Activated naive CD8-positive, alpha-beta T cell (primary cell): ENCODE results near the gene MEA1.

Source experiments
- H3K27ac Mint-ChIP-seq: one replicate; pipeline ENCODE4 v1.8.0; 2021; ENCODE audit warnings: mixed read lengths
- H3K27me3 Mint-ChIP-seq: one replicate; pipeline ENCODE4 v1.8.0; 2021; ENCODE audit warnings: mixed read lengths
- H3K36me3 Mint-ChIP-seq: one replicate; pipeline ENCODE4 v1.8.0; 2021; ENCODE audit warnings: mixed read lengths
- H3K4me1 Mint-ChIP-seq: one replicate; pipeline ENCODE4 v1.8.0; 2021; ENCODE audit warnings: low read depth, mixed read lengths
- H3K4me3 Mint-ChIP-seq: one replicate; pipeline ENCODE4 v1.8.0; 2021; ENCODE audit warnings: mild to moderate bottlenecking, mixed read lengths
- H3K9me3 Mint-ChIP-seq: one replicate; pipeline ENCODE4 v1.8.0; 2021; ENCODE audit warnings: low read depth, mixed read lengths

MEA1 gene

DNA sequence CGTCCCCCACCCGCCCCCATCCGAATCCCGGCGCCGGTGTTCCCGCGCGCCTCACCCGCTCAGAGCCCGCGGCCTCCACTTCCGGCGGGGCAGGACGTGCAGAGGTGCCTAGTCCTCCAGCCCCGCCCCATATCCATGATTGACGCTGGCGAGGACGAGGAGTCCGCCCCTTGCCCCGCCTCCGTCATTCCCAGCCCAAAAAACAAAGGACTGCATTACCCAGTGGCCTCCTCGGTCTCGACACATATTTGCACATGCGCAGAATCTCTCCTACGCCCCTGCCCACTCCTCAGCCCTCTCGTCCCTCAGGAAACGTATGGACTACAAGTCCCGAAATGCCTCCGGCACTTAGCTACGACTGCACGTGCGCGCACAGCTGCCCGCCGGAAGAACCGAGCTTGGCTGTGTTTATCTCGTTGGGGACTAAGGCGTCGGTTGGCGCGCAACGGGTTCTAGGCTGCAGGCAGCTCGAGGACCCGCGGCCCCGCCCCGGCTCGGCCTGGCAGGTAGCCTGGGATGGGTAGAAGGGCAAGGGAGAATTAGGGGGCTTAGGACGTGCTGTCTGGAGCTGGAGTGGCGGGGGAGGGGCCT is at the start of gene MEA1, which contains the start of gene KLHDC3:
TSS of gene MEA1 (minus strand) at position 104 of the 591 bp plus-strand sequence. CDS start 133 bp downstream, outside the sequence.
TSS of gene KLHDC3 (plus strand) at position 407 of the 591 bp plus-strand sequence. CDS start 2,944 bp downstream, outside the sequence.
- peak within 1 kb of the TSS; percentile 89 for H3K27ac Mint-ChIP-seq
- peaks cover under 1% of the 10 kb centered on the region for H3K36me3 Mint-ChIP-seq
- no peaks in the 10 kb centered on the region for H3K27me3 Mint-ChIP-seq
- H3K4me1 Mint-ChIP-seq, result peaks cover 51% of the 10 kb centered on the region
- H3K9me3 Mint-ChIP-seq, result no peaks in the 10 kb centered on the region
- peak within 1 kb of the TSS; percentile 92 for H3K4me3 Mint-ChIP-seq

DNA sequence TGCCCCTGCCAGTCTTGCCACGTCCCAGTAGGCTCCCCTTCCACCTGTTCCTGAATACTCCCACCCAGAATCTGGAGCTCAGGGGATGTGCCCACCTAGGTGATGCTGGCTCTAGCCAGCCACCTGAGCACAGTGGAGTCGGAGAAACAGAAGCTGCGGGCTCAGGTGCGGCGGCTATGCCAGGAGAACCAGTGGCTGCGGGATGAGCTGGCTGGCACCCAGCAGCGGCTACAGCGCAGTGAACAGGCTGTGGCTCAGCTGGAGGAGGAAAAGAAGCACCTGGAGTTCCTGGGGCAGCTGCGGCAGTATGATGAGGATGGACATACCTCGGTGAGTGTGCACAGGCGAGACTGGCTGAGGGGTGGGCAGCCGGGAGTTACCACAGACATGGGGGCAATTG is 49.1 kb upstream of the MEA1 start:
- no peak overlapping the region for H3K4me3 Mint-ChIP-seq

DNA sequence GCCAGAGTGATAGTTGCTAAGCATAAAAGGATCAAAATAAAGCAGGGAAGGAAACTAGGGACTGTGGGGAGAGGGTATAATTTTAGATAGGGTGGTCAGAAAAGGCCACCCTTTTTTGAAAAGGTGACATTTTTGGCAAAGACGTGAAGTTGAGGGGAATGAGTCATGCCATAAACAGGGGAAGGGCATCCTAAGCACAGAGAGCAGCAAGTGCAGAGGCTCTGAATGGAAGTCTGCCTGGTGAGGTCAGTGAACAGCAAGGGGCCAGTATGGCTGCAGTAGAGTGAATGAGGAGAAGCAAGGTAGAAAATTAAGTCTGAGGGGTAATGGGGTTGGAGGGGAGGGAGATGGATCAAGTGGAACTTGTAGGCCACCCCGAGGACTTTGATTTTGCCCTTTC is 48.1 kb upstream of the MEA1 start:
- Mint-ChIP-seq H3K9me3 (no peaks in the 10 kb centered on the region), H3K4me1 (peaks cover 36% of the 10 kb centered on the region), H3K27me3 (no peaks in the 10 kb centered on the region), H3K27ac (no peak overlapping the region), H3K4me3 (peak overlapping the region; percentile 22), H3K36me3 (peaks cover 11% of the 10 kb centered on the region)

More for the DNA sequence above, 49.1 kb upstream of the MEA1 start:
- H3K27me3 Mint-ChIP-seq, result no peaks in the 10 kb centered on the region
- H3K36me3 Mint-ChIP-seq, result peaks cover 11% of the 10 kb centered on the region
- no peak overlapping the region for H3K27ac Mint-ChIP-seq
- H3K9me3 Mint-ChIP-seq, result no peaks in the 10 kb centered on the region
- peaks cover 33% of the 10 kb centered on the region for H3K4me1 Mint-ChIP-seq

DNA sequence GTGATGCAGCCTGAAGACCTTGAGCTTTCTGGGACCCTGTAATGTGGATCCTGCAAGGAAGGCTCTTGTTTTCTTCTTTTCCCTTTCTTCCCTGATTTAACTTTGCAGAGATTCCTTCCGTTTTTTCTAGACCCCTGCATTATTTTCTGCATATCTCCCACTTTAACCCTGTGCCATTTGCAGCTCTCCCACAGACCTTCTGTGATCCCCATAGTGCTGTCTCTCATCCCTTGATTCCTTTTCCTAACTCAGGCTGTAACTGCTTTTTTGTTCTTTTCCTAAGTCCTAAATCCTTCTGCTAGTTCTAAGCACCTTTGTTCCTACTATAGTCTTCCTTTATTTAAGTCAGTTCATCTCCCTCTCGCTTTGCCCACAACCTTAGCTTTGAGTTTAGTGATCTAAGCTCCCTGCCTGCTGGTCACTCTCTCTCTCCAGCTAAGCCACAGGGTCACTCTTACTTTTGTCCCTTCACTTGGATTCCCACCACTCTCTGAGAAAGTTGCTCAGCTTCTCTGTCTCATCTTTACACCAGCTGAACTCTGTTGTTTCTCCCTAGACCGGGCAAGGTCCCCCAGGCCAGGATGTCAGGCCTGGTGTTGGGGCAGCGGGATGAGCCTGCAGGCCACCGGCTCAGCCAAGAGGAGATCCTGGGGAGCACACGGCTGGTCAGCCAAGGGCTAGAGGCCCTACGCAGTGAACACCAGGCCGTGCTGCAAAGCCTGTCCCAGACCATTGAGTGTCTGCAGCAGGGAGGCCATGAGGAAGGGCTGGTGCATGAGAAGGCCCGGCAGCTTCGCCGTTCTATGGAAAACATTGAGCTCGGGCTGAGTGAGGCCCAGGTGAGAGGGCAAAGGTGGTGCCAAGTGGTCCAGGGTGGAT is 47.2 kb upstream of the MEA1 start:
- H3K9me3 Mint-ChIP-seq, result no peaks in the 10 kb centered on the region
- H3K36me3 Mint-ChIP-seq, result peaks cover 11% of the 10 kb centered on the region
- peak overlapping the region; percentile 97 for H3K4me3 Mint-ChIP-seq
- peaks cover 40% of the 10 kb centered on the region for H3K4me1 Mint-ChIP-seq
- H3K27ac Mint-ChIP-seq, result peak overlapping the region; percentile 80
- no peaks in the 10 kb centered on the region for H3K27me3 Mint-ChIP-seq

DNA sequence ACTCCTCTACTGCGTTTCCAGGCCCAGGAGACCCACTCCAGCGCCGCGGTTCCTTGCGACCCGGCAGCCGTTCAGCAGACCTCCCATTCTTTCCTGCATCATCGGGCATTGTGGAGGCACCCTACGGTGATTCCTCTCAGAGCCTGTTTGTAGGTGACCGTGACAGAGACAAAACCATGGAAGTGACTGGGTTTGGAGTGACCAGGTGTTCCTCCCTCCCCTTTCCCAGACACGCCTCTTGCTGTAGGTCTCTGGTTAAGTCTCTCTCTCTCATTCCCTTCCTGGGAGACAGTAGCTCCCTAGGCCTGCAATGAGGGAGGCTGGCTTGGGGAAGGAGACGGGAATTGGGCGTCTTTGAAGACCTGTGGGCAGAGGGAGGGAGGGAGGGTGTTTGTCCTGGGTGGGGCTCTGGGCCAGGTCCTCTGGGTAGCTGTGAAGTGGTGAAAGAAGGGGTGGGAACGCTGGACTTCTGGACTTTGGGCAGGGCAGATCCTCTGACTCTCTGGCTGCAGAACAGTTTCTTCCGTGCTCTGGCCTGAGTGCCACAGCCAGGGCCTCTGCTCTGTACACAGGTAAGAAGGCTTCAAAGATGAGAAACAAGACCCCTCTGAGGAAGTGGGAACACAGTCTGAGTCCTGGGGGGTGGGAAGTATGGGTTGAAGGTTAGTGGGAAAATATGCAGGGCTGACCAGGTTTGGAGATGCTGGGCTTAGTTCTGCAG is 46.4 kb upstream of the MEA1 start:
- Mint-ChIP-seq H3K4me1 (peaks cover 41% of the 10 kb centered on the region), H3K9me3 (no peaks in the 10 kb centered on the region), H3K27me3 (no peaks in the 10 kb centered on the region), H3K27ac (peak overlapping the region; percentile 99), H3K36me3 (peaks cover 11% of the 10 kb centered on the region), H3K4me3 (peak overlapping the region; percentile 97)

DNA sequence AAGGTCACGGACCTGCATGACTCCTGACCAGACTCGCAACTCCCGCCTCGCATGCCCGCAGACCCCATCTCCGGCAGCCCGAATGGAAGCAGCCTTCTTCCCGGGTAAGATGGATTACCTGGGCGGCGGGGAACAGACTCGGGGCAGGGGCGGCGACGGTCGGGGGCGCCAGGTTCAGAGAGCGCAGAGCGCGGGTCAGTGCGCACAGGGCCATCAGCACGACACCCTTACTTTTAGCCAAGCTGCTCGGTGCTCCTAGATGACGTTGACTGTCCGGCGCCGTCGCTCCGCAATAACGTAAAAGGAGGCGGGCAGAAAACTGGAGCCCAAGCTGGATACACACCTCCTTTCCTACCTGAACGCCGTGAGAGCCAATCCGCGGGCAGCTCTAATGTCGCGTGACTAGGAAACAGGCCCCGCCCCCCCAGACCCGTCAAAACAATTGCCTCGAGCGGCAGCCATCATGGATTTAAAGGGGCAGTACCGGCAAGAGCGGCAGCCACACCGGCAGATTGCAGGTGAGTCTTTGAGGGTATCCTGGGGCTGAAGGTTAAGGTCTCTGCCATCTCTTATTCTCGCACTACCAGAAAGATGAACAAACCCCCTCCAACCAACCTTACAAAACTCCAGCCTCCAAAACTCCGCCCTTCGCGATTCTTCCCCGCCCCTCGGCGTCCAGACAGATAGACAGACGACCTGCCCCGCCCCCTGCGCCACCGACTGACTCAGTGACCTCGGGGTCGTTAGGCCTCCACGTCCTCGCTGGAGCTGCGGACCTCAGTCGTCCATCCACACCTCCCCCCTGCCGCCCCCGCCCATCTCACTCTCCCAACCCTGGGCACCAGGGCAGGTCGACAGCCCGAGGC is 45.7 kb upstream of the MEA1 start, which contains the start of the genes KLC4 and MRPL2:
TSS of gene KLC4 (plus strand) at position 464 of the 866 bp plus-strand sequence. CDS start 1,705 bp downstream, outside the sequence.
TSS of gene MRPL2 (minus strand) at position 267 of the 866 bp plus-strand sequence. CDS start at position 214, 53 bp downstream.
- Mint-ChIP-seq H3K27me3 (no peaks in the 10 kb centered on the region), H3K9me3 (no peaks in the 10 kb centered on the region), H3K36me3 (peaks cover 6% of the 10 kb centered on the region), H3K4me1 (peaks cover 43% of the 10 kb centered on the region), H3K27ac (peak within 1 kb of the TSS; percentile 99), H3K4me3 (peak within 1 kb of the TSS; percentile 97)

DNA sequence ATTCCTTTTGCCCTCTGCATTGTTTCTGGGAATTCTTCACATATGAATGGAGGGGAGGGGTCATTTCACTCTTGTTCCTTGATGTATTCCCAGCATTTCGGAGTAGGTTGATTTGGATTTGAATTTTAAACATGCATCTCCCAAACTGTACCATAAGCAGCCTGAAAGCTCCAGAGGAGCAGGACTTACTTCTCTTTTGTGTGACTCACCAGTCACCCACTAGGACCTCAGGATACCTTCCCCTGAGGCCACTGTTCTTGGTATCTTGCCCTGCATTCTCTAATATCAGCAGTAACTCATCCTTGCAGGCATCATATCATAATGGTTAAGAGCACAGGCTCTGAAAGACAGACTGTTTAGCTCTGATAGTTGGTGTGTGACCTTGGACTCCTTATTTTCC is 44.8 kb upstream of the MEA1 start:
- peak overlapping the region; percentile 99 for H3K27ac Mint-ChIP-seq
- peak overlapping the region; percentile 97 for H3K4me3 Mint-ChIP-seq
- no peaks in the 10 kb centered on the region for H3K27me3 Mint-ChIP-seq
- H3K4me1 Mint-ChIP-seq, result peaks cover 49% of the 10 kb centered on the region
- H3K9me3 Mint-ChIP-seq, result no peaks in the 10 kb centered on the region
- H3K36me3 Mint-ChIP-seq, result peaks cover 2% of the 10 kb centered on the region

DNA sequence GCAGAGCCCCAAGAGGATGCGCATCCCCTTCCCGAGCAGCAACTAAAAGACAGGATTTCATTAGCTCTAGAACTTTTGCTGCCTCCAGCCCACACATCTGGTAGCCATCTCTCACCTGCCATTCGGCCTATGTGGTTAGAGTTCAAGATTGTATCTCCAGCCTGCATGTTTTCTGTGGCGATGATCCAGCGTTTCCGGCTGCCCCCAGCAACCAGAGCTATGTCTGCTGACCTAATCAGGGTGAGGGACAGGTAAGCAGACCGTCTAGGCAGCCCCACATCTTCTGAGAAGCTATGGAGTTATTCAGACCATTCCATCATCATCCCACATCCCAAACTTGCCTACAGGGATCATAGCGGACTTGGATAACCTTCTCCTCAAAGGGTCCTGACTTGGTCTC is 42.2 kb upstream of the MEA1 start:
- no peaks in the 10 kb centered on the region for H3K9me3 Mint-ChIP-seq
- H3K4me3 Mint-ChIP-seq, result peak overlapping the region; percentile 52
- H3K27me3 Mint-ChIP-seq, result no peaks in the 10 kb centered on the region
- peaks cover 57% of the 10 kb centered on the region for H3K4me1 Mint-ChIP-seq
- H3K36me3 Mint-ChIP-seq, result peaks cover 2% of the 10 kb centered on the region
- no peak overlapping the region for H3K27ac Mint-ChIP-seq

DNA sequence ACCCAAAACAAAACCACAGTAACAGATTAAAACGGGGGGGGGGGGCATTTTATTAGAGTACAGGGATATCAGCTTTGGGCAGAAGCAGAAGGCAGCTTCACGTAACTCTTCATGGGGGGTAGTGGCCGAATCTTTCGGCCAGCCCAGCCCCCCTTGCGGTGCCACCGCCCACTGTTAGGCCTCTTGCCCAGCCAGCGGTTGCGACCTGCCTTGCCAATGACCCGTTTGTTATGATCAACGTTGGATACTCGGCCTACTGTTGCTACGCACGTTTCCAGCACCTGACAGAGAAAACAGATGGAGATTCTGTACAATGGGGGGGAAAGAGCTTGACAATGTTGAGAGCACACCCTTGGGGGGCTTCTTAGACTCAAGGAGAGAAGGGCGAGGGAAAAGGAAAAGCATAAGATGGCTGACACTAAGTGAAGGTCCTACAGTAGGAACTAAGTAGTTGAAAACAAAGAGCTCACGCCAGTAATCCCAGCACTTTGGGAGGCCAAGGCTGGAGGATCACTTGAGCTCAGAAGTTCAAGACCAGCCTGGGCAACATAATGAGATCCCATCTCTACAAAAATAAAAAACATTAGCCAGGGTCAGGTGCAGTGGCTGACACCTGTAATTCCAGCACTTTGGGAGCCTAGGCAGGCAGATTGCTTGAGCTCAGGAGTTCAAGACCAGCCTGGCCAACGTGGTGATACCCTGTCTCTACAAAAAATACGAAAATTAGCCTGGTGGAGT is 40.6 kb upstream of the MEA1 start:
- peak overlapping the region; percentile 95 for H3K4me3 Mint-ChIP-seq
- H3K27me3 Mint-ChIP-seq, result no peaks in the 10 kb centered on the region
- peaks cover 46% of the 10 kb centered on the region for H3K4me1 Mint-ChIP-seq
- peak overlapping the region; percentile 91 for H3K27ac Mint-ChIP-seq
- no peaks in the 10 kb centered on the region for H3K9me3 Mint-ChIP-seq
- peaks cover 2% of the 10 kb centered on the region for H3K36me3 Mint-ChIP-seq

DNA sequence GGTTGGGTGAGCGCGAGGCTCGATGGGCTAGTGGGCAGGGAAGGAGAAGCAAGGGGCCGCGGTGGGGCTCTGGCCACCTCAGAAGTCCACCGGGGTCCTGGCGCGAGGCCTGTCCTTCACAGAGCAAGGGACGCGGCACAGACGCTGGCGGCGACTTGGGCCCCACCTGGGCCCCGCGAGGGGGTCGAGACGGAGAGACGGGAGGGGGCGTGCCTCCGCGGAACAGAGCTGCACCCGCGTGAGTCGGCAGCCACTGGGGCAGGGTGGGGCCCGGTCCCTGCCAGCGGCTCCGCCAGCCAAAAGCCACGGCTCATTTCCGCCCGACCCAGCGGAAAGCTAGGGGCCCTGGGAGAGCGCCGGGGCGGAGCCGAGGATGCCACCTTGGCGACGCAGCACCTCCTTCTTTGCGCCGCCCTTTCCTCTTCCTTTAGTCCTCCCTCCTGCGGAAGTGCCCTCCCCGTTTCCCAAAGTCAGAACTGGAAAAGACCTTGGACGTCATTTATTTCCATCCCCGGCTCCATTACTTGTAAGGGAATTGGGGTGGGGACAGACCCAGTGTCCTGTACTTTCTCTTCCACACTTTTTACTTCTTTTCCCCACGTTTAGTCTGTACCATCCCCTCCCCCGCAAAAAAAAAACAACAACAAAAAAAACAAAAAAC is 39.9 kb upstream of the MEA1 start, which contains the start of gene CUL7:
TSS of gene CUL7 (minus strand) at position 307 of the 661 bp plus-strand sequence. CDS start 1,063 bp downstream, outside the sequence.
- Mint-ChIP-seq H3K4me3 (peak within 1 kb of the TSS; percentile 95), H3K4me1 (peaks cover 44% of the 10 kb centered on the region), H3K9me3 (no peaks in the 10 kb centered on the region), H3K27me3 (no peaks in the 10 kb centered on the region), H3K27ac (peak within 1 kb of the TSS; percentile 94), H3K36me3 (peaks cover 2% of the 10 kb centered on the region)

DNA sequence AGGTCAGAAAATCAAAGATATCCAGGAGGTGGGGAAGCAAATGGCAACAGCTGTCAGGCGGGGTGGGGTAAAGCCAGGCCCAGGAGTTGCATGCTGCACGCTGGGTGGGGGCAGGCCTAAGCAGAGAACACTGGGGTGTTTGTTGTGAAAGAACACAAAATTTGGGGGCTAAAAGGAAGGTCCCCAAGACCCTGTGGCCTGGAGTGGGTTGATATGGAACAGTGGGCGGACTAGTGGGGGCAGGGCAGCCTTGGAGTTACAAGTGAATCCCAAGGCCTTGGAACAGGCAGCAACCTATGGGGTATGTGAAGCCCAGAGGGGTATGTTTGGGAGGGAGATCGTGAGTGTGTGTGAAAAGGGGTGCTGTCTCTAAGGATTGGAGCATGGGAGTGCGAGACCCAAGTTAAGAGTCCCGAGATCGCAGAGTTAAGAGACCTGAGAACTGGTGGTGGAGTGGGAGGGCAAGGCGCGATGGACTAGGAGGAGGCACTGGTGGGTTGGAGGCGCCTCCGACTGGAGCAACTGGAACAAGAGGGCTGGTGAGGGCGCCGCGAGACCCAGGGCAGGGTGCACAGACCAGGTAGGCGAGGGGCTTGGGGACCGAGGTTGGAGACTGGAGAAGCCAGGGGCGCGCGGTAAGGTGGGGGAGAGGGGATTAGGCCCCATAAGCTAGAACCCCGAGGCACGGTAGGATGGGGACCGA is 39.2 kb upstream of the MEA1 start:
- Mint-ChIP-seq H3K27ac (peak overlapping the region; percentile 94), H3K27me3 (no peaks in the 10 kb centered on the region), H3K4me1 (peaks cover 38% of the 10 kb centered on the region), H3K4me3 (peak overlapping the region; percentile 95), H3K36me3 (peaks cover 2% of the 10 kb centered on the region), H3K9me3 (no peaks in the 10 kb centered on the region)

DNA sequence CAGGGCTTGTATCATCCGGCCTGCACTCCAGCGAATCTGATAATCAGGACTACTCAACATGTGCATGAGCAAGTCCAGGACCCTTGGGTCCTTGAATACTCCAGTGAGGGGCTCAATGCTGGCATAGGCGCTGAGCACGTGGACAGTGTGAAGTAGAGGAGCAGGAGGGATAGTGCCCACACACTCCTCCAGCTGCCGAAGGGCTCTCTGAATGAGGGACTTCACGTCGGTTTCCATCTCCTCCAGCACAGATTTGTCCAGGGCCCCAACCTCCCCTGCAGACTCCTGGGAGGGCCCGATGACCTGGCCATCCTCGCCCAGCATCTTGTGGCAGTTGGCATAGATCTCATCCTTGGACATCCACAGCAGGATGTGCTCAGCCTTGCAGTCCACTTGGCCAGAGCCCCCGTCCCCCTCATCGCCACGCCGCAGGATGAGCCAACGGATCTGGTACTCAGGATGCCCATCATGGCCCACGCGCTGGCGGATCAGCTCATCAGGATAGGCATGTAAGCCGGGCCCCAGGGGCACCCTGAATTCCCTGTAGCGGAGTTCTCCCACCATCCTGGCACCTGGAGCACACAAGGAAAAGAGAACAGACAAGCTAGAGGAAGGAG is 38.6 kb upstream of the MEA1 start:
- peaks cover 2% of the 10 kb centered on the region for H3K36me3 Mint-ChIP-seq
- H3K4me3 Mint-ChIP-seq, result peak overlapping the region; percentile 95
- peak overlapping the region; percentile 94 for H3K27ac Mint-ChIP-seq

More for the DNA sequence above, 38.6 kb upstream of the MEA1 start:
- Mint-ChIP-seq H3K27me3 (no peaks in the 10 kb centered on the region), H3K4me1 (peaks cover 33% of the 10 kb centered on the region), H3K9me3 (no peaks in the 10 kb centered on the region)
